ENCODE measurements around the gene OR5B21. TPM values are rescaled to one million over a fixed set of nuclear protein-coding genes. Genes with fewer than 3 reads are reported as not detected.

The OR5B21 gene
- total and polyA plus RNA-seq, 2 donors, result not detected

DNA sequence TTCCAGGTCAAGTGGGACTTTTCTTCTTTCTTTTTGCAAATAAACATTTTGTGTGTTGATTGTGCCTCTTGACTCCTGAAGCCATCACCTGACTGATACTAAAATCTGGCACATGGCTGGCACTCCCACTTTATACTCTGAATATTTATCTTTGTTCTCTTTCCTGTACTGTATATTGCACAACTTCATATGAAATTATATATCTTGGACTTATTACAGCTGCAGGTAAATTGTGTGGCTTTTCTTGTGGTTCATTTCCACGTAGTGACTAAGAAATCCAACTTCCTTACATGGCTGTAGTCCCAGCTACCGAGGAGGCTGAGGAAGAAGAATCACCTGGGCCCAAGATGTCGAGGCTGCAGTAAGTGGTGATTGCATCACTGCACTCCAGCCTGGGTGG is 42.2 kb downstream of the OR5B21 start:
- DNase-seq (ENCODE audit: extremely low spot score), result no peak
- H3K4me1 ChIP-seq (ENCODE audit: insufficient read depth), result no peaks in the 10 kb centered on the region
- no peak overlapping the region for H3K4me3 ChIP-seq (ENCODE audit: low read depth, low read length)
- H3K27ac ChIP-seq (ENCODE audit: low read depth), result no peak overlapping the region
- 66% methylated on average over 3 of the region's 3 CpGs for WGBS
- no peaks in the 10 kb centered on the region for H3K36me3 ChIP-seq (ENCODE audit: insufficient read depth)

Other genes starting within 250 kb of the OR5B21 start
- not detected for gene OR10W1, start 239.8 kb downstream of the OR5B21 start, total RNA-seq
- gene OR10W1, start 239.8 kb downstream of the OR5B21 start, polyA plus RNA-seq, result not detected
- not detected for gene OR5B17, start 149.0 kb downstream of the OR5B21 start, total RNA-seq
- not detected for gene OR5B17, start 149.0 kb downstream of the OR5B21 start, polyA plus RNA-seq
- gene OR5B3, start 101.2 kb downstream of the OR5B21 start, total RNA-seq, result not detected
- not detected for gene OR5B3, start 101.2 kb downstream of the OR5B21 start, polyA plus RNA-seq
- gene OR5B2, start 80.0 kb downstream of the OR5B21 start, total RNA-seq, result not detected
- gene OR5B2, start 80.0 kb downstream of the OR5B21 start, polyA plus RNA-seq, result not detected
- gene OR5B12, start 65.9 kb downstream of the OR5B21 start, total RNA-seq, result 0.69 TPM
- not detected for gene OR5B12, start 65.9 kb downstream of the OR5B21 start, polyA plus RNA-seq
- gene LPXN, start 67.8 kb upstream of the OR5B21 start, total RNA-seq, result 5.3 TPM
- gene LPXN, start 67.8 kb upstream of the OR5B21 start, polyA plus RNA-seq, result 7.9 TPM
- gene ZFP91, start 71.0 kb upstream of the OR5B21 start, total RNA-seq, result 54.0 TPM
- gene ZFP91, start 71.0 kb upstream of the OR5B21 start, polyA plus RNA-seq, result 37.9 TPM
- 1.3 TPM for gene CNTF, start 114.6 kb upstream of the OR5B21 start, total RNA-seq
- gene CNTF, start 114.6 kb upstream of the OR5B21 start, polyA plus RNA-seq, result 0.41 TPM
- not detected for gene GLYAT, start 223.8 kb upstream of the OR5B21 start, total RNA-seq
- gene GLYAT, start 223.8 kb upstream of the OR5B21 start, polyA plus RNA-seq, result 0.05 TPM

Measured in urinary bladder (tissue), 4 donors.